NCI-H748 treated with DMSO at 0.1 percent for 48 hours (cell line): ENCODE measurements around the gene RFC4.
A peak's percentile ranks its signal among the peaks of the same experiment; 100 is the strongest.
"Not testable (repeated sequence)": the region's sequence is repeated elsewhere in the genome, so short reads cannot be mapped to it uniquely, and the experiment has no call there.

Experiments
- DNase-seq: peaks from one replicate; lab custom pipeline; 2025; lab: John Stamatoyannopoulos, UW

RFC4 gene

GRCh38 chr3:186806089-186807055, at the start of gene RFC4:
TSS of gene RFC4 (minus strand) at chr3:186806482. CDS start at chr3:186804713, 1,769 bp downstream.
- peak; percentile 43 for DNase-seq

- DNase-seq, result no peak
Observed at GRCh38 chr3:186854954-186855353, 48.7 kb upstream of the RFC4 start.

GRCh38 chr3:186854146-186854545, 47.9 kb upstream of the RFC4 start:
- no peak for DNase-seq

- DNase-seq, result no peak
Observed at GRCh38 chr3:186852994-186853393, 46.7 kb upstream of the RFC4 start.

GRCh38 chr3:186851835-186852234, 45.6 kb upstream of the RFC4 start:
- not testable (repeated sequence) for DNase-seq

GRCh38 chr3:186849374-186849975, 43.2 kb upstream of the RFC4 start:
- DNase-seq, result peak; percentile 4

- no peak for DNase-seq
Observed at GRCh38 chr3:186847437-186847836, 41.2 kb upstream of the RFC4 start.

GRCh38 chr3:186845756-186846155, 39.5 kb upstream of the RFC4 start:
- no peak for DNase-seq

- DNase-seq, result no peak
Observed at GRCh38 chr3:186844908-186845307, 38.6 kb upstream of the RFC4 start.

- no peak for DNase-seq
Observed at GRCh38 chr3:186843039-186843432, 36.8 kb upstream of the RFC4 start.

GRCh38 chr3:186842426-186843038, 36.2 kb upstream of the RFC4 start, which contains the start of gene ADIPOQ:
TSS of gene ADIPOQ (plus strand) at chr3:186842710. CDS start at chr3:186853059, 10,349 bp downstream.
- no peak for DNase-seq

- DNase-seq, result no peak
Observed at GRCh38 chr3:186841620-186842019, 35.3 kb upstream of the RFC4 start.

- no peak for DNase-seq
Observed at GRCh38 chr3:186839874-186840641, 33.8 kb upstream of the RFC4 start.

- no peak for DNase-seq
Observed at GRCh38 chr3:186832276-186832675, 26.0 kb upstream of the RFC4 start.

GRCh38 chr3:186831798-186832197, 25.5 kb upstream of the RFC4 start:
- no peak for DNase-seq

- DNase-seq, result no peak
Observed at GRCh38 chr3:186828340-186828739, 22.1 kb upstream of the RFC4 start.

- peak; percentile 18 for DNase-seq
Observed at GRCh38 chr3:186826976-186827857, 20.9 kb upstream of the RFC4 start.

- no peak for DNase-seq
Observed at GRCh38 chr3:186826410-186826975, 20.2 kb upstream of the RFC4 start.

GRCh38 chr3:186825872-186826409, 19.7 kb upstream of the RFC4 start:
- no peak for DNase-seq

- DNase-seq, result no peak
Observed at GRCh38 chr3:186825294-186825821, 19.1 kb upstream of the RFC4 start.
